ENCODE measurements around the gene ITSN1.

DNA sequence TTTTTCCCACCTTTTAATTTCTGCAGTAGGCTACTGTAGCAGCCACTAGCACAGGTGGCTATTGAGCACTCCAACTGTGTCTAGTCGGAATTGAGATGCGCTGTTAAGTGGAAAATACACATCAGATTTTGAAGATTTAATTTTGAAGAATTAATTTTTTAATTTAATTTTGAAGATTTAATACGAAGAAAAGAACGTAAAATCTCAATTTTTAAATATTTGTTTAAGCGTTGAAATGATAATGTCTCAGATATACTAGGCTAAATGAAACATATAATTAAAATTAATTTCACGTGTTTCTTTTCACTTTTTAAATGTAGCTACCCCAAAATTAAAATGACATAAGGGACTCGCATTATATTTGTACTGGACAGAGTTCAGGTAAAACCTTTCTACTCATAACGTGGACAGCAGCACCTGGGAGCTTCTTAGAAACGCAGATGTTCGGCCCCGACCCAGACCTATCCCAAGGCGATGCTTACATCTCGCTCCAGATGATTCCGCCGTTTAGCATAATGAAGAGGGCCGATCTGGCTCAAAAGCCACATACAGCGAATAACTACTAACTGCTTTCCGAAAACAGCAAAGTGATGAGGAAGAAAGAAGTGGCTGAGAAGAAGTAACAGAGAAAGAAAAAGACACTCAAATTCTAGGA, 1.5 kb upstream of the ITSN1 start:
- TF ChIP-seq, protein P1, sequence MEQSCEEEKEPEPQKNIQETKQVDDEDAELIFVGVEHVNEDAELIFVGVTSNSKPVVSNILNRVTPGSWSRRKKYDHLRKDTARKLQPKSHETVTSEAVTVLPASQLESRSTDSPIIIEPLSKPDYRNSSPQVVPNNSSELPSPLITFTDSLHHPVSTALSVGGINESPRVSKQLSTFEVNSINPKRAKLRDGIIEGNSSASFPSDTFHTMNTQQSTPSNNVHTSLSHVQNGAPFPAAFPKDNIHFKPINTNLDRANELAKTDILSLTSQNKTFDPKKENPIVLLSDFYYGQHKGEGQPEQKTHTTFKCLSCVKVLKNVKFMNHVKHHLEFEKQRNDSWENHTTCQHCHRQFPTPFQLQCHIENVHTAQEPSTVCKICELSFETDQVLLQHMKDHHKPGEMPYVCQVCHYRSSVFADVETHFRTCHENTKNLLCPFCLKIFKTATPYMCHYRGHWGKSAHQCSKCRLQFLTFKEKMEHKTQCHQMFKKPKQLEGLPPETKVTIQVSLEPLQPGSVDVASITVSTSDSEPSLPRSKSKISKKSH (CRISPR knock-in tag; IDR thresholded peaks at IDR 0.05; ENCODE audit: borderline replicate concordance), result no peak
- TF ChIP-seq, protein P2, sequence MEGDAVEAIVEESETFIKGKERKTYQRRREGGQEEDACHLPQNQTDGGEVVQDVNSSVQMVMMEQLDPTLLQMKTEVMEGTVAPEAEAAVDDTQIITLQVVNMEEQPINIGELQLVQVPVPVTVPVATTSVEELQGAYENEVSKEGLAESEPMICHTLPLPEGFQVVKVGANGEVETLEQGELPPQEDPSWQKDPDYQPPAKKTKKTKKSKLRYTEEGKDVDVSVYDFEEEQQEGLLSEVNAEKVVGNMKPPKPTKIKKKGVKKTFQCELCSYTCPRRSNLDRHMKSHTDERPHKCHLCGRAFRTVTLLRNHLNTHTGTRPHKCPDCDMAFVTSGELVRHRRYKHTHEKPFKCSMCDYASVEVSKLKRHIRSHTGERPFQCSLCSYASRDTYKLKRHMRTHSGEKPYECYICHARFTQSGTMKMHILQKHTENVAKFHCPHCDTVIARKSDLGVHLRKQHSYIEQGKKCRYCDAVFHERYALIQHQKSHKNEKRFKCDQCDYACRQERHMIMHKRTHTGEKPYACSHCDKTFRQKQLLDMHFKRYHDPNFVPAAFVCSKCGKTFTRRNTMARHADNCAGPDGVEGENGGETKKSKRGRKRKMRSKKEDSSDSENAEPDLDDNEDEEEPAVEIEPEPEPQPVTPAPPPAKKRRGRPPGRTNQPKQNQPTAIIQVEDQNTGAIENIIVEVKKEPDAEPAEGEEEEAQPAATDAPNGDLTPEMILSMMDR (CRISPR knock-in tag; IDR thresholded peaks at IDR 0.05), result no peak
- TF ChIP-seq EHMT2 (IDR thresholded peaks at IDR 0.05; ENCODE audit: borderline replicate concordance, low read depth, low read length) (no peak), KLF16 (CRISPR knock-in tag; IDR thresholded peaks at IDR 0.05) (no peak)
- TF ChIP-seq, protein P3, sequence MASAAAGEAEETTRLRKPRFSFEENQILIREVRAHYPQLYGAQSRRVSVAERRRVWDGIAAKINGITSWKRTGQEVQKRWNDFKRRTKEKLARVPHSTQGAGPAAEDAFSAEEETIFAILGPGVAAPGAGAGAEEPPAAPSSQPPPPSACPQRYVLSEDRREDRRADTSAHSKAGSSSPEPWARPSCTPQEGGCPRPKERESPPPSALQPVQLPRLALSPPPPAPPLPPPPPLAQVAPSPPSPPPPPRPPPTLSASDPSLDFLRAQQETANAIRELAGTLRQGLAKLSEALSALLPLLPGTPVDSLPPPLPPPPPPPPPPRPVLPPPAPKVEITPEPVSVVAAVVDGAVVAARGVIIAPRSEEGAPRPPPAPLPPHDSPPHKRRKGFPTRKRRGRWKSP (CRISPR knock-in tag; IDR thresholded peaks at IDR 0.05), result no peak
